Activated CD4-positive, alpha-beta T cell treated with anti-CD3 and anti-CD28 coated beads, Interleukin-2, amount 50 U/mL, for 16 hours (primary cell): ENCODE data around the gene OPHN1.
A peak's percentile ranks its signal among the peaks of the same experiment; 100 is the strongest.

ENCODE experiments used
- DNase-seq: peaks from one replicate; pipeline ENCODE4 v3.0.0-alpha.2; 2020

The OPHN1 gene, protein sequence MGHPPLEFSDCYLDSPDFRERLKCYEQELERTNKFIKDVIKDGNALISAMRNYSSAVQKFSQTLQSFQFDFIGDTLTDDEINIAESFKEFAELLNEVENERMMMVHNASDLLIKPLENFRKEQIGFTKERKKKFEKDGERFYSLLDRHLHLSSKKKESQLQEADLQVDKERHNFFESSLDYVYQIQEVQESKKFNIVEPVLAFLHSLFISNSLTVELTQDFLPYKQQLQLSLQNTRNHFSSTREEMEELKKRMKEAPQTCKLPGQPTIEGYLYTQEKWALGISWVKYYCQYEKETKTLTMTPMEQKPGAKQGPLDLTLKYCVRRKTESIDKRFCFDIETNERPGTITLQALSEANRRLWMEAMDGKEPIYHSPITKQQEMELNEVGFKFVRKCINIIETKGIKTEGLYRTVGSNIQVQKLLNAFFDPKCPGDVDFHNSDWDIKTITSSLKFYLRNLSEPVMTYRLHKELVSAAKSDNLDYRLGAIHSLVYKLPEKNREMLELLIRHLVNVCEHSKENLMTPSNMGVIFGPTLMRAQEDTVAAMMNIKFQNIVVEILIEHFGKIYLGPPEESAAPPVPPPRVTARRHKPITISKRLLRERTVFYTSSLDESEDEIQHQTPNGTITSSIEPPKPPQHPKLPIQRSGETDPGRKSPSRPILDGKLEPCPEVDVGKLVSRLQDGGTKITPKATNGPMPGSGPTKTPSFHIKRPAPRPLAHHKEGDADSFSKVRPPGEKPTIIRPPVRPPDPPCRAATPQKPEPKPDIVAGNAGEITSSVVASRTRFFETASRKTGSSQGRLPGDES

GRCh38 chrX:68433155-68433980 is at the start of gene OPHN1:
TSS of gene OPHN1 (minus strand) at chrX:68433495. CDS start at chrX:68433020, 475 bp downstream.
- no peak for DNase-seq

DNA sequence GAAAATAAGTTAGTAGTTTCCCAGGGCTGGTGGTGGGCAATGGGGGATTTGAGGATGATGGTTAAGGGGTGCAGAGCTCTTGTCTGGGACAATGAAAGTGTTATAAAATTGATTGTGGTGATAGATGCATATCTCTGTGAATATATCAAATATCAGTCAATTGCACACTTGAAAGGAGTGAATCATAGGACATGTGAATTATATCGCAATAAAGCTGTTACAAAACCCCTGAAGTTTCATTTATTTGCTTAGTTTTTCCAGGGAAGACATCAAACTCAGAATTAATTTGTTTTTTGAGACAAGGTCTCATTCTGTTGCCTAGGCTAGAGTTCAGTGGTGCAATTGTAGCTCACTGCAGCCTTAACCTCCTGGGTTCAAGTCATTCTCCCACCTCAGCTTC is 47.7 kb upstream of the OPHN1 start:
- no peak for DNase-seq

- DNase-seq: no peak
These were observed 31.5 kb upstream of the OPHN1 start for GRCh38 chrX:68464796-68465195.

GRCh38 chrX:68463880-68464279 is 30.6 kb upstream of the OPHN1 start:
- no peak for DNase-seq

GRCh38 chrX:68462653-68463052 is 29.4 kb upstream of the OPHN1 start:
- DNase-seq: peak; percentile 44

DNA sequence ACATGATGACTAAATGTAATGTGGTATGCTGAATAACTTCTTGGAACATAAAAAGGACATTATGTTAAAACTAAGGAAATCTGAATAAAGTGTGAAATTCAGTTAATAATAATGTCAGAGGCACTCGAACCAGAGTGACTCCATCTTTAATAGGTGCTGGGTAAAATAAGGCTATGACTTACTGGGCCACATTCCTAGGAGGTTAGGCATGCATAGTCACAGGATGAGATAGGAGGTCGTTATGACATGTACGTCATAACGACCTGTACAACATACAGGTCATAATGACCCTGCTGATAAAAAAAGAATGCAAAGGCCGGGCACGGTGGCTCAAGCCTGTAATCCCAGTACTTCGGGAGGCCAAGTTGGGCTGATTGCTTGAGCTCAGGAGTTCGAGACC is 28.9 kb upstream of the OPHN1 start:
- DNase-seq: no peak

DNA sequence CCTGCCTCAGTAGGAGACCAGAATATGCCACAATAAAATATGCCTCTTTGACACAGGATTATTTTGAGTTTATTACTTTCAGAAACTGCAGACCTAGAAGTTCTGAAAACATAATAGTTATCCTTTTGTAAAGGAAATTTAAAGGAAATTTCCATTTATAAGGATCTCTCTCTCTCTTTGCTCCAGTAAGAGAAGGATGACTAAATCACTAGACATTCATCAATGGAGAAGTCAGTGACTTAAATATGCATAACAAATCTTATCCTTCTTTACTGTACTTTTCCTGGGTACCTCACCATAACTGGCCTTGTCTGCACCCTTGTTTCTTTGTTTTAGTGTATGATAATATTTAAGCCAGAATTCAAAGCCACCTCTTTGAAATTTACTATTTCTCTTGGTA is 28.3 kb upstream of the OPHN1 start:
- DNase-seq: no peak

GRCh38 chrX:68461093-68461492 is 27.8 kb upstream of the OPHN1 start:
- no peak for DNase-seq

GRCh38 chrX:68455151-68455510 is 21.8 kb upstream of the OPHN1 start:
- no peak for DNase-seq

GRCh38 chrX:68454476-68455150 is 21.3 kb upstream of the OPHN1 start:
- no peak for DNase-seq

- DNase-seq: no peak
These were observed 18.4 kb upstream of the OPHN1 start for GRCh38 chrX:68451720-68452119.

GRCh38 chrX:68443155-68443868 is 10.0 kb upstream of the OPHN1 start:
- peak; percentile 58 for DNase-seq

DNA sequence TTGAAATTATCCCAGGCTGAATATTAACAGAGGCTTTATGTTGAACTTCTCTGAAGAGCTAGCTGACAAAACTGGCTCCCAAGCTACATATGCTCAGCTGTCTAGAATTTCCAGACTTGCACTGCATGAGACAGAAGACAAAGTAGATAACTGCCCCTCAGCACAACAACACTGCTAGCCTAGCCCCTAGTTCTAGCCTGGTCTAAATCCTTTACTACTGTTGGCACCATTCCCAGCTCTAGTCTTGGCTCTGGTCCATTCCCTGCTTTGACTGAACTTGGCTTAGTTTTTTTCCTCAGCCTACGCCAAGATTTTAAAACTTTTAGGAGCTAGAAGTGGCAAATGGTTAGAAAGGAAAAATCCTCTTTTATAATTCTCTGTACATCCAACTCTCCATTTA is 7.6 kb upstream of the OPHN1 start:
- DNase-seq: no peak

- no peak for DNase-seq
These were observed 7.1 kb upstream of the OPHN1 start for GRCh38 chrX:68440442-68440841.

- no peak for DNase-seq
These were observed 6.0 kb upstream of the OPHN1 start for GRCh38 chrX:68439341-68439740.

GRCh38 chrX:68438575-68438974 is 5.3 kb upstream of the OPHN1 start:
- no peak for DNase-seq

DNA sequence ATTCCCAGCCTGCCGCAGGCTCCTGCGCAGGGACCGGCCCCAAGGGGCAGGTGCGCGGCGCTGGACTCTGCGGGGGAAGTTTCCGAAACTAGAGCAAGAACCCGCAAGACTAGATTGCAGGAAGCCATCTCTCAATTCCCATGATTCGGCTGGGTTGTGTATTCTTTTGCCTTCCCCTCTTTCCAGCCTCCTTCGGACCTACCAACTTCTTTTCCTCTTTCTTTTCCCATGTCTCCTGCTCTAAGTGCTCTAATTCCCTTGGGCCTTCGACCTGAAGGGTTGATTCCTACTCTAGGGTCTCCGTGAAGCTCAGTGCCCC is 645 bp upstream of the OPHN1 start:
- DNase-seq: no peak

DNA sequence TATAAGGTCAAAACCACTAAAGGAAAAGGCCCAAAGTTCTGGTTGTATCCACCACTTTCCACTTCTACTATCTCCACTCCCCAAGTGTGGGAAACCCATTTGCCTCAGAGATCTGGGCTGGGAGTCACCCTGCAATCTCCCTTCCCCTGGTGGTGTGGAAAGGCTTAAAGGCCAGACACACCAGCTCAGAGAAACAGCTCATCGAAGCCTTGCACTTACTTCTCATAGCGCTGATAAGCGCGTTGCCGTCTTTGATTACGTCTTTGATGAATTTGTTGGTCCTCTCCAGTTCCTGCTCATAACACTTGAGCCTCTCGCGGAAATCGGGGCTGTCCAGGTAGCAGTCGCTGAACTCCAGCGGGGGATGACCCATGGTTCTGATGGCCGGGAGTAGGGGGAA is 647 bp downstream of the OPHN1 start:
- DNase-seq: no peak

DNA sequence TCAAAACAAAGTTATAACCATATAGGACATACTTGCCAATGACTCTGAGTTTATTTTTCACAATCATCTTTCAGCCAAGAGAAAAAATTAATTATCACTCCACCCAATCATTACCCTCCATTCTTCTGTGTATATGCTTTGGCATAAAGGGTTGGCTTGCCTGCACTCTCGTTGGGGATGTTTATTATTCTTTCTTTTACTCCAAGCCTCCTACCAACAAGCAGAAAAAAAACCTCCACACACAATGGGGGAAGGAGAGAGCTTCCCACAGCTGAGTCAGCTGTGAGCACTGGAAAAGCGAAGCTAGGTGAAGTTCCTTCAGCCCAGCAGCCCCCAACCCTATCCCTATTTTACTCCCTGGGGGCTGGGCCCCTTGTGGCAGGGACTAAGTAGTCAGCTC is 1.5 kb downstream of the OPHN1 start:
- no peak for DNase-seq

- no peak for DNase-seq
These were observed 4.1 kb downstream of the OPHN1 start for GRCh38 chrX:68429216-68429615.

GRCh38 chrX:68428431-68428830 is 4.9 kb downstream of the OPHN1 start:
- DNase-seq: no peak

DNA sequence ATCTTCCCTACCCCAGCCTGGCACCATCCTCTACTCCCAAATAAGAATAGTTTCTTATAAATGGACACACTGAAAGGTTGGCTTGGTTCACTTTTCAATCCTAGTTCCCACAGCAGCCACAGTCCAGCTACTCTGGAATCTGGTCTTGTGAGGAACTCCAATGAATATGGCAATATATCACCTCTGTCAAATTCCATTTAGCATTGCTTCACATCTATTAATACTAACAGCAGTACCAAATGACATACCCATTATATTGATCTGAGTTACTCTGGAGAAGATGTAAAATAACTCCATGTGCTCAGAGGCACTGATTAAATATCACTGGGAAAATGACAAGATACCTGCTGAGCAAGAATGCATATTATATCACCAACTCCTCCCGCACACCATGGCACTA is 8.6 kb downstream of the OPHN1 start:
- DNase-seq: no peak
